Tibial artery (tissue), 4 donors: ENCODE data around the gene SORCS2.

Source experiments
- DNase-seq, 2 donors: peaks; one replicate each; pipeline ENCODE4 v3.0.0-alpha.2; 2019
- H3K27ac ChIP-seq, 2 donors: fragments of 200-600 bp; sonication (generic) in 1 of 2; 1 replicate in 1 of 2; 2 replicates in 1 of 2; pipeline ENCODE4 v1.5.1; 2018 to 2019; ENCODE audit warnings: mild to moderate bottlenecking in 1 of 2
- H3K27me3 ChIP-seq, 2 donors: fragments of 200-600 bp; sonication (generic) in 1 of 2; one replicate each; pipeline versions ENCODE4 v1.5.1 to v1.6.0; 2016 to 2019
- H3K36me3 ChIP-seq, 3 donors: fragments of 200-600 bp; sonication (generic) in 2 of 3; one replicate each; pipeline ENCODE4 v1.5.1; 2016 to 2019; ENCODE audit warnings: mild to moderate bottlenecking in 2 of 3
- H3K4me1 ChIP-seq, 4 donors: fragments of 200-600 bp; sonication (generic) in 2 of 4; 1 replicate in 3 of 4; 2 replicates in 1 of 4; pipeline ENCODE4 v1.5.1; 2016 to 2019
- H3K4me3 ChIP-seq, 2 donors: fragments of 200-600 bp; sonication (generic) in 1 of 2; 1 replicate in 1 of 2; 2 replicates in 1 of 2; pipeline ENCODE4 v1.5.1; 2018 to 2019; ENCODE audit warnings: mild to moderate bottlenecking in 2 of 2
- H3K9me3 ChIP-seq, 3 donors: fragments of 200-600 bp; sonication (generic) in 1 of 3; one replicate each; pipeline ENCODE4 v1.5.1; 2016 to 2019
- CTCF ChIP-seq, 2 experiments: fragments of 200-600 bp in 1 of 2; fragments of 450-650 bp in 1 of 2; IDR thresholded peaks; one replicate each; pipeline ENCODE4 v1.5.1; 2017 to 2019; ENCODE audit warnings: antibody characterized with exemption in 2 of 2, mild to moderate bottlenecking in 1 of 2, moderate library complexity in 1 of 2
- intact Hi-C: fragments of 100-400 bp; cut with DNase I; formaldehyde crosslinking; loops from one replicate; pipeline ENCODE4 v1.15.0; 2023; ENCODE audit warnings: low total_unique reads

Gene SORCS2

GRCh38 chr4:7239101-7239820, 46.9 kb downstream of the SORCS2 start:
- DNase-seq: no peak
- Histone ChIP-seq H3K36me3 (no peaks in the 10 kb centered on the region), H3K27me3 (peaks cover 0 to 6% of the 10 kb centered on the region in 2 donors), H3K27ac (no peak overlapping the region), H3K4me1 (peaks cover 0 to 16% (median 8%) of the 10 kb centered on the region in 4 donors), H3K9me3 (no peaks in the 10 kb centered on the region), H3K4me3 (no peak overlapping the region)
- TF ChIP-seq CTCF (IDR thresholded peaks at IDR 0.05): no peak
- intact Hi-C loops: no loop called here

- no peak overlapping the region for H3K27ac ChIP-seq
Measured at GRCh38 chr4:7239844-7240243, 47.5 kb downstream of the SORCS2 start.

GRCh38 chr4:7240306-7240705, 48.0 kb downstream of the SORCS2 start:
- H3K9me3 ChIP-seq: no peaks in the 10 kb centered on the region
- no peak for DNase-seq

More at GRCh38 chr4:7239844-7240243, 47.5 kb downstream of the SORCS2 start:
- no peak overlapping the region for H3K4me3 ChIP-seq
- no peaks in the 10 kb centered on the region for H3K9me3 ChIP-seq
- TF ChIP-seq CTCF (IDR thresholded peaks at IDR 0.05): no peak
- no peaks in the 10 kb centered on the region for H3K36me3 ChIP-seq
- H3K4me1 ChIP-seq: peaks cover 0 to 19% (median 11%) of the 10 kb centered on the region in 4 donors
- intact Hi-C loops: no loop called here
- DNase-seq: no peak
- H3K27me3 ChIP-seq: peaks cover 0 to 6% of the 10 kb centered on the region in 2 donors

GRCh38 chr4:7241597-7242125, 49.3 kb downstream of the SORCS2 start:
- Histone ChIP-seq H3K9me3 (no peaks in the 10 kb centered on the region), H3K27me3 (peaks cover 0 to 6% of the 10 kb centered on the region in 2 donors), H3K4me1 (peaks cover 0 to 18% (median 10%) of the 10 kb centered on the region in 4 donors), H3K36me3 (no peaks in the 10 kb centered on the region), H3K4me3 (no peak overlapping the region), H3K27ac (no peak overlapping the region)
- TF ChIP-seq CTCF (IDR thresholded peaks at IDR 0.05): no peak
- no peak for DNase-seq
- intact Hi-C loops: no loop called here

More at GRCh38 chr4:7240306-7240705, 48.0 kb downstream of the SORCS2 start:
- no peak for TF ChIP-seq CTCF (IDR thresholded peaks at IDR 0.05)
- Histone ChIP-seq H3K27ac (no peak overlapping the region), H3K36me3 (no peaks in the 10 kb centered on the region), H3K4me3 (no peak overlapping the region), H3K27me3 (peaks cover 0 to 6% of the 10 kb centered on the region in 2 donors), H3K4me1 (peaks cover 0 to 19% (median 11%) of the 10 kb centered on the region in 4 donors)
- intact Hi-C loops: no loop called here

- TF ChIP-seq CTCF (IDR thresholded peaks at IDR 0.05): no peak
- Histone ChIP-seq H3K27me3 (peaks cover 0 to 6% of the 10 kb centered on the region in 2 donors), H3K9me3 (no peaks in the 10 kb centered on the region), H3K4me1 (peaks cover 0 to 9% (median 7%) of the 10 kb centered on the region in 4 donors), H3K4me3 (no peak overlapping the region), H3K27ac (no peak overlapping the region), H3K36me3 (no peaks in the 10 kb centered on the region)
- no peak for DNase-seq
- intact Hi-C loops: no loop called here
Measured at GRCh38 chr4:7242766-7243165, 50.4 kb downstream of the SORCS2 start.
